GM21717 (cell line): ENCODE results near the gene PPP1R1B.

Experiments used
- ATAC-seq: cut with Tn5 transposase; IDR thresholded peaks from one replicate; pipeline ENCODE4 v1.9.1; 2021; ENCODE audit warnings: mild to moderate bottlenecking, moderate library complexity; ENCODE audit not compliant: unreplicated experiment

Gene PPP1R1B

DNA sequence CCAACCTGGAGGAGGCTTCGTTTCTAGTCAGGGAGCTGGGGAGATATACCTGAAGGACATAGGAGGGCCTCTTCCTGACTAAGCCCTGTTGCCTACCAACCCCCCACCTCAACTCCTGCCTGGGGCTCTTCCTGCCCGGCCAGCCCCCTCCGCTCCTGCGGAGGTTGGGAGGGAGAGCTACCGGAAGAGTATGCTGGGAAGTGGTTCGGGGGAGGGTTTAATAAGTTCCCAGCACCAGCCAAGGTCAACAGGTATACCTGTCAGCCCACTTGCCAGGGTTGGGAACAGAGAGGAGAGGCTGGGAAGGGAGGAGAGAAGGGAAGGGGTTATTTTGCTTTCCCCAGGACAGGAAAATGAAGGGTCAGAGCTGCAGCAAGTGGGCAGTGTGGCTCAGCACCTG lies 4.7 kb downstream of the PPP1R1B start:
- no peak for ATAC-seq

DNA sequence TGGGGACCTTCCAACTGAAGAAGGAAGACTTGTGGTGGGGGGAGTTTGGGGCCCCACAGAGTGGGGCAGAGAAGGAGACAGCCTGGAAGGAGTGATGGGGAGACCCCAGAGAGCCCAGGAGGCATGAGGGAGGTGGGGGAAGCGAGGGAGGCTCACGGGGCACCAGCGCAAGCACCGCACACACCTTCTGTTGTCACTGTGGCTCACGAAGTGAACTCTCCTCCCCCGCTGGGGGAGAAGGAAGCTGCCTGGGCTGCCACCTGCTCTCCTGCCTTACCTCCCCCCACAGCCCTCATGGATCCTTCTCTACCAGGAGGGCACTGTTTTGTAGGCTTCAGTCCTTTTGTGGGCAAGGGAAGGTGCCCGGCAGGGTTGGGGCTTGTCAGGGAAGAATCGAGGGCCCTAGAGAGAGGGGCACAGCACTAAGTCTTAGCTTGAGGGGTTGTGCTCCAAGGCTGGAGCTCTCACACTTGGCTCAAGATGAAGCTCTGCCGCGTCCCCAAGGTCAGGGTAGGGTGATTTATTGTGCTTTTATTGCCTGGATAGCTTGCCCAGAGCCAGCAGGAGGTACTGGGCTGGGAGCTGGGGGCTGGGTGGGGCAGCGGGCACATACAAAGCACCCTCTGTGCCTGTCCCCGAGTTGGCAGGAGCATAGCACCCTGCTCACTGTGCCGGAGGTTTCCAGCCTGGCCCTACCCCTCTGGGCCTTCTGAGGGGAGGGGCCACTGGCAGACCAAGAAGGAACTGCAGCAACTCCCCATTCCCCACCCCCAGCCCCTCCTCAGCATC lies 5.6 kb downstream of the PPP1R1B start:
- ATAC-seq = no peak

DNA sequence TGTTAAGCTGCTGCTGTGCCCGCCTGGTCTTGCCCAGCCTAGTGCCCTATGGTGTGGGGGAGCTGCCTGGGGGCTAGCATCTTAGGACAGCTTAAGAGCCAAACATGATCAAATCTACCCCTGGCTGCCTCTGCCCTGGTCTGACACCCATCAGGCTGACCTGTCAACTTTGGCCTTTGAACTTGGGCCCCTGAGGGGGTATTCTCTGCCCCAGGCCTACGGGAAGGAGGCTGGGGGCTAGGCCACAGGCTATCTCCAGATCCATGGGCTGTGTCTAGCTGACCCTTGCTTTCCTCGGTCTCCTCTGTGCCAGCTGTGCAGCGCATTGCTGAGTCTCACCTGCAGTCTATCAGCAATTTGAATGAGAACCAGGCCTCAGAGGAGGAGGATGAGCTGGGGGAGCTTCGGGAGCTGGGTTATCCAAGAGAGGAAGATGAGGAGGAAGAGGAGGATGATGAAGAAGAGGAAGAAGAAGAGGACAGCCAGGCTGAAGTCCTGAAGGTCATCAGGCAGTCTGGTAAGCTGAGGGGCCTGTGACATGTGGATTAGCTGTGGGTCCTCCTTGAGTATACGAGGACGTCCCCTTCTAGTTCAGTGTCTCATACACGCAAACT lies 6.9 kb downstream of the PPP1R1B start:
- ATAC-seq = no peak

DNA sequence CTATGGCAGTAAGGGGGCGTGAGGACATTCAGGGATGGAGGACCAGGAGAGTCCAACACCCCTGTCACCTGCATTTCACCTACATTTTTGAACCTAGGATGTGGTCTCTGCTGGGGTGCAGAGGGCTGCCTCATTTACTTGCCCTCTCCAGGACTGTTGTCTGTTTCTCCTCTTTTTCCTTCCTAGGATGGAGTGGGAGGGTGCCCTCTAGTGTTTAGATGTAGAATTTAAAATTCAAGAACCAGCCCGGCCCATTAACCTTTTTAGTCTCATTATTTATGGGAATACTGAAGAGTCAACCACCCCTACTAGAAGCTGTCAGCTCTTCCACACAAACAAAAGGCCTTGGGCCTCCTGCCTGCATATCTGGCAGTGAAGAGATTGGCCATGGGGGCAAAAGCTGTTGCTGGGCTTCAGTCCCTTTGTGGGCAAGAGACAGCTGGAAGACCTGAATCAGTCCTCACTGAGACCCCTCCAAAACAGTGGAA lies 7.7 kb downstream of the PPP1R1B start:
- ATAC-seq = no peak

DNA sequence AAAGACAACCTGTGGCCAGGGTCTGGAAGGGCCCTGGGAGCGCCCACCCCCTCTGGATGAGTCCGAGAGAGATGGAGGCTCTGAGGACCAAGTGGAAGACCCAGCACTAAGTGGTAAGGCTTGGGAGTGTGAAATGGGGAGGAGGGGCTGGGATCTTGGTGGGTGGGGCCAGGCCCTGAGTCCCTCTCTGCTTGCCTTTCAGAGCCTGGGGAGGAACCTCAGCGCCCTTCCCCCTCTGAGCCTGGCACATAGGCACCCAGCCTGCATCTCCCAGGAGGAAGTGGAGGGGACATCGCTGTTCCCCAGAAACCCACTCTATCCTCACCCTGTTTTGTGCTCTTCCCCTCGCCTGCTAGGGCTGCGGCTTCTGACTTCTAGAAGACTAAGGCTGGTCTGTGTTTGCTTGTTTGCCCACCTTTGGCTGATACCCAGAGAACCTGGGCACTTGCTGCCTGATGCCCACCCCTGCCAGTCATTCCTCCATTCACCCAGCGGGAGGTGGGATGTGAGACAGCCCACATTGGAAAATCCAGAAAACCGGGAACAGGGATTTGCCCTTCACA lies 8.9 kb downstream of the PPP1R1B start:
- ATAC-seq = no peak

DNA sequence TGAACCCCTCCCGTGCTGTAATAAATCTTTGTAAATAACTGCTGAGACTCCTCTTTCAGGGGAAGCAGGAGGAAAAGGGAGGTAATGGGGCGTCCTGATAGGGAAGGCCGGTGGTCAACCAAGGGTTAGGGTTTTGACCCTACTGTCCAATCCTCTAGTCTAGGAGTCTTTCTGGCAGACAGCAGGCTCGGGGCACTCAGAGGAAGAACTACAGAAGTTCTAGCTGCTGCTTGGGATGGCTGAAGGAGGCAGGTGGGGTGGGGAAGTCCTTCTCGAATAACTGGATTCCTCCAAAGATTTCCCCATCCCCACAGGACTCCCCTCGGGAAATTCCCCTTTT lies 9.8 kb downstream of the PPP1R1B start:
- peak; percentile 9 for ATAC-seq

DNA sequence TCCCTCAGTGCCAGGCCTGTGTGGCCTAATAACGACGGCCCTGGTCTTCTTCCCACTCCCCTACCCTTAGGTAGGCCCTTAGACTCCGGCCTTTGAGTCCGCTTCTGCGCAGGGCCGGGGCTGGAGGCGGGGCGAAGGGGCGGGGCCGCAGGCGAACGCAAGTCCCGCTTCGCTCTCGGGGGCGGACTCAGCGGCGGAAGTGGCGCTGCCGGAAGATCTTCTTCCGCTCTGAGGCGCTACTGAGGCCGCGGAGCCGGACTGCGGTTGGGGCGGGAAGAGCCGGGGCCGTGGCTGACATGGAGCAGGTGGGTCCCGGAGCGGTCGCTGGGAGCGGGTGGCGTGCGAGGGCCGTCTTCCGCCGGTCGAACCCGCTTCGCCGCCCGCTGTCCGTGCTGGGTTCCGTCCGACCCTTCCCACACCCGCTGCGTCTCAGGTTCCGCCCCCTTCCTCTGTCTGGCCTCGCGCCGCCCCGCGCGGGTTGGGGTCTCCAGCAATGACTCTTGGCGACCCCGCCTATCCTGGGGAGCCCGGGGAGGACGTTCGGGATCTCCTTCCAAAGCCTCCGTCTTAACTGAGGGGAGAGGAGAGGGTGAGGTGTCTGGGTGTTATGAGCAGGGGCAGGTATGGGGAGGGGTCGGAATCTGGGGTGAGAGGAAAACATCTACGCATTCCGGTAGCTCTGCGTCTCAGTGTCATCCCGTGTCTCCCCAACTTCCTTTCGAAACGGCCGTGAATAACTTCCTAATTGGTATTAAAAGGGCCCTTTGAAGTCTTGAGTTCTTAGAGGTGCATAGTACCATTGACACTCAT lies 10.4 kb downstream of the PPP1R1B start, which contains the start of gene STARD3:
TSS of gene STARD3 (plus strand) at position 218 of the 810 bp plus-strand sequence. CDS start 16,388 bp downstream, outside the sequence.
- peak; percentile 72 for ATAC-seq

DNA sequence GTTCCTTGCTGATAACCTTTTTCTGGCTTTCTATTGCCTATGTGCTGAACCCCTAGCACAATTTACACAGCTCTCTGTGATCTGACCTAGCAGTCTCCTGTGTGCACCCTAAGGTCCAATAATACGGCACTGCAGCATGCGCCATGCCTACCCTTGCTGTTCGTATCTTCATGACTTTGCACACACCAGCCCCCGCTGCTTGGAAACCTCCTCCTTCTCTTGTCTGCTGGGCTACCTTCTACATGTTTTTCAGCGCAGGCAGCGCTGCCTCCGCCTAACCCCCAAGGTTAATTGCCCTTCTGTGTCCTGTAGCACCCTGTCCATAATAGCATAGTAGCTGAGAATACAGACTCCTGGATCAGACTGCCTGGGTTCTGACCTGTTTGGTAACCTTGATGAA lies 11.6 kb downstream of the PPP1R1B start:
- ATAC-seq = no peak

DNA sequence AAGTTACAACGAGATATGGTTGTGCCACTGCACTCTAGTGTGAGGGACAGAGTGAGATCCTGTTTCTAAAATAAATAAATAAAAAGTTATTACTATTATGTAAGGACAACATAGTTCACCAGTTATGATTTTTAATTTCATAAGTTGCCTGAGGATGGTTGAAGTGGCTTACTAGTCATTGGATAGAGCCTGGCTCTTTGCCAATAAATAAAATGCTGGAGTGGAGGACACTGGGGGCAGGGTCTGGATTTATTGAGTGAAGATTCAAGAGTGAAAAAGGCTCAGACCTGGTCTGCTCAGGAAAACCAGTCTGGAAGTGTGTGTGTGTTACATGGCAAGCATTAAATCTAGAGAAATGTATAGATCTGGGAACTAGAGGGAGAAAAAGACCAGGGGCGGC lies 12.3 kb downstream of the PPP1R1B start:
- no peak for ATAC-seq

DNA sequence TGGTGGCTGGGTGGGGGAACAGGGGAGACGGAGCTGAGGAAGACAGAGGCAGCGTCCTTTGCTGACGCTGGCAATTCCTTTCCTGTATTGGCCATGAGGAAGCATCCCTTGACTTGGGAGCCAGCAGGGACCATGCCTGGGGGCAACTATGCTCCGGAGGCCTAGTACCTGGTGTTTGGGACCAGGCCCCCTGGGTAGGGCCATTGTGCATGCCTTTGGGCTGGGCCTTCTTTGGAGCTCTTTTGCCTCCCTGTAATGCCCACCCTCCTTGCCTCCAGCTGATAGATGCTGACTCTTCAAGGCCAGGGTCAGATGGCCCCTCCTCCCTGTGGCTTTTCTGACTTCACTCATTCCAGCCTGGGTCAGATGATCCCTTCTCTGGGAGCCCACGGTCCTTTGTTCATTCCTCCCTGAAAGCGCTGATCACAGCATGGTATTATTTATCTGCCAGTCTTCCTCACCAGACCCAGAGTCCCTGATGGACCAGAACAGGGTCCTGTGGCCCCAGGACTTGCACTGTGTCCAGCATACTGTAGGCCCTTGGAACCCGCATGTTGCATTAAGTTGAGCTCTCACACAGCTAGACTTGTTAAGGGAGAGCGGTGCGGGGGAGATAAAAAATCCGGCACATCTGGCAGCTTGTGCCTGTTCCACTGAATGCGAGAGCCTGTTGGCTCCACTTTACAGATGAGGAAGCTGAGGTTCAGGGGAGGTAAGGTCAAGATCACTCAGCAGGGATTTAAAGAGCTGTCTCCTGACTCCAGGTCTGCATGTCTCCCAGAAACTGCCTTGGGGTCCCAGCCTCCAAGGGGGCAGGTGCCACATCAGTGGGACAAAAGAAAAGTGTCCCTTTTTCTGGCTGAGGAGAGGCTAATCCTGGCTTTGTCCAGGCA lies 13.1 kb downstream of the PPP1R1B start:
- ATAC-seq = no peak

DNA sequence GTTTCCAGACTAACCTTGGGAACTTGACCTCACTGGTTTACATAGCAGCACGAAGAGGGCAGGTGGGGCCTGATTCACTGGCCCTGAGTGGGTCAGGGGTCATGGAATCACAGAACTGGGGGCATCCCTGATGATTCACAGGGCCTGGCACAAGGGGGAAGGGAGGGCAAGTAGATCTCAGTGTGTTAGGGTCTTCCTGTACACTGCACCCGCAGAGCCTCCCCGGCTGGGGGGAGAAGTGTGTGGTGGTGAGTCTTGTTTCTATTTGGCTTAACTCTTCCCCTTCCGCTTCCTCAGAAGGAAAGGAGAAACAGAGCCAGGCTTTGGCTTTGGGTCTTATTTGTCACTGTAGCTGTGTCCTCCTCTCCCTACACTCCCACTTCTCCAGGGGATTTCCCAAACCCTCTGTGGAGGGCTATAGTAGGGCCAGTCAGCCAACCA lies 13.9 kb downstream of the PPP1R1B start:
- ATAC-seq = no peak

DNA sequence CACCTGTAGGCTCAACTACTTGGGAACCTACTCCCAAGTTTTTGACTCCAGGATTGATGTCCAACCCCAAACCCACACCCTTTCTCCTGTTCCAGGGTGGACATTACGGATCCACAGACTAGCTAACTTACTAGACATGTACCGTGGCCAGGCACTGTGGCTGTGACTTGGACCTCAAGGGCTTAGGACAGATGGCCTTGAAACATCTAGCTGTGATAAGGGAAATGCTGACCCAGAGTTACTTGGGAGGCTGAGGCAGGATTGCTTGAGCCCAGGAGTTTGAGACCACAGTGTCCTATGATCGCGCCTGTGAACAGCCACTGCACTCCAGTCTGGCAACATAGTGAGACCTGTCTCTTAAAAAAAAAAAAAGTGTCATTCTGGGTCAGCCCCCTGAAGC lies 14.3 kb downstream of the PPP1R1B start:
- no peak for ATAC-seq

DNA sequence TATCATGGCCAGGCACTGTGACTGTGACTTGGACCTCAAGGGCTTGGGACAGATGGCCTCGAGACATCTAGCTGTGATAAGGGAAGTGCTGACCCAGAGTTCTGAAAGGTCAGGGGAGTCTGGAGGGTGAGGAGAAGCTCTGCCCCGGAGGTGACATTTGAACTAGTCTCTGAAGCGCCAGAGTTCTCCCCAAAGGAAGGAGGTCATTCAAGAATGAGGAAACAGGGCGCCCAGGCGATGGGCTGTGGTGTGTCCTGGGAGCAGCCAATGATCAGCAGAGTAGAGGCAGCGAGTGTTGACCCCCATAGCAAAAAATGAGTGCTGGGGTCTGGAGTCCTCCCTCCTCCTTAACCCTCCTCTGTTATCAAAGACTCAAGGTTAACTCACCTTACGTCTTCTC lies 15.1 kb downstream of the PPP1R1B start:
- no peak for ATAC-seq

DNA sequence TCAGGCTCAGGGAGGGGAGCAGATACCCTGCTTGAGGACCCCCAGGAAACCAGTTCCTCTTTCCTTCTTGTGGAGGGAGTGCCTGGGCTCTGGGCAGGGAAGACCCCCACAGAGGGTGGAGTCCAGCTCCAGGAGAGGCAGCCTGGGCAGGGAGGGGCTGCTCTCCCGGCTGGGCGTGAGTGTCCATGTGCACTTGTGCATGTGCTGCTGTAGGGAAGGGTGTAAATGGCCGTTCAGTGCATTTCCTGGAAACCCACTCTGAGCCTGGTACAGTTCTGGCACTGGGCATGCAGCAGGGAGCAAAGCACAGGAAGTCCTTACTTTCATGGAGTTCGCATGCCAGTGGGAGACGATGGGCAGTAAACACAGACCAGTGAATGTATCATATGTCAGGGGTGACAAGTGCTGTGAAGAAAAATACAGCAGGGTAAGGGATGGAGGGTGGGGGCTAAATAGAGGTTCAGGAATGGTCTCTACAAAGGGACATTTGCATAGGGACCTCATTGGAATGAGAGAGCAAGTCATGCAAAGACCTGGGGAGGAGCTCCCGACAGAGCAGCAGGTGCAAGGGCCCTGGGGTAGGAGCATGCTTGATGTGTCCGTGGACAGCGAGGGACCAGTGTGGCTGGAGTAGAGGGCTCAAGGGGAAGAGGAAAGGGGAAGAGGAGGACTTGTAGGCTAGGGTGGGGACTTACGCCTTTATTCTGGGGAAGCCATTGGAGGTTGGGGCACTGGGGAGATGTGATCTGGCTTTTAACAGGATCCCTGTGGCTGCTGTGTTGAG lies 15.7 kb downstream of the PPP1R1B start:
- ATAC-seq = no peak

DNA sequence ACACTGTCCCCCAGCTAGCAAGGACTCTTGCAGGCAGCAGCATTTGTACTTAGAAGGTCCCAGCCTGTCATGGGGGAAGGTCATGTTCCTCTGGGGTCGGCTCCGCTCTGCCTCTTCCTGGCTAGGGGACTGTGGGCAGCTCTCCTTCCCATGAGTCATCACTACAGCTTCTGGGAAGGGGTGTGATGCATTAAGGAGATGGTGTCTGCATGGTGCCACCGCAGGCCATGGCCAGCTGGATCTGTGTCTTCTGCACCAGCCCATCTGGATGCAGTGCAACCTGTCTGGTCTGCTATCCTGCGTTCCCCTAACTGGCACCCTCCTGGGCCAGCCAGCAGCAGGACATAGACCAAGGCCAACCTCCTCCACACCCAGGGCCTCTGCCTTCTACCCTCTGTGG lies 16.5 kb downstream of the PPP1R1B start:
- ATAC-seq = no peak

DNA sequence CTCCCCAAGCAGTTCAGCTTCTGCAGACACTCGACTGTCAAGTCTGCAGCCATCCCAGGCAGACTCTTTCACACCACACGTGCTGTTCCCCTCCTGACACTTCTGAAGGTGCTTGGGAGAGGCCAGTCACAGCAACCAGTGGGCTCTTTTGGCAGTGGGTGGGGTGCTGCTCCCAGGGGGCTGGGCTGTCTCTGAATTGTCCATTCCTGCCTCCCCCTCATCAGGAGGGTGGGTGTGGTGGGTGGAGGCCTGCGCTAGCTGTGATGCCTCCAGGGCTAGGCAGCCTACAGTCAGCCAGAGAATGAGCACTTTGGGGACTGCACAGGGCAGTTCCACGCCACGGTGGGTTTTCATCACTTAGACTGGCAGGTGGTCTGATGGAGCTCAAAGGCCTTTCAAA lies 20.5 kb downstream of the PPP1R1B start:
- ATAC-seq = no peak

DNA sequence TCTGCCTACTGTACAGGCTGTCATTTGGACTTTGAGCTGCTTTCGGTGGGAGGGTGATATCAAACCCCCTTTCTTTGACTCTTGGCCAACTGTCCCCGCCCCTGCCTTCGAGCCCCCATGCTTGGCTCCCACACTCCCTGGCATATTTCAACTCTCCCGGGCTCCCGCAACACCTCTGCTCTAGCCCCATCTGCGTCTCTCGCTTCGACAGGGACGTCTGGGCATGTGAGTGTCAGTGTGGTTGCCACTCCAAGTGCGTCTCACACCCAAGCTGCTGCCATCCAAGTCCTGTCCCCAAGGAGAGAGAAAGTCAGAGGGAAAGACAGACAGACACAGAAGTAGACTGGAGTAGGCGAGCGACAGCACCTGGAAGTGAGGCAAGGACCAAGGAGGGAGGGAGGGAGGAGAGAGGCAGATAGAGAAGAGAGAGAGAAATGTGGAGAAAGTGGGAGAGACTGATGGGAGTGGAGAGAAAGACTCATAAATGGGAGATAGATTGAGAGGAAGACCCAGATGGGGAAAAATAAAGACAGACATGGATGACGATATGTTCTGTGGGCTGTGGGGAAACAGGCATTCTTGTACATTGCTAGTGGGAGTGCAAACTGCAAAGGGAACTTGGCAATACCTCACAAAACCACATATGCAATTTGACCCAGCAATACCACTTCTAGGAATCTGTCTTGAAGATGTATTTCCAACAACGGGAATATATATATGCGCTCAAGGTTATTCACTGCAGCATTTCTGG lies 22.0 kb downstream of the PPP1R1B start:
- no peak for ATAC-seq

DNA sequence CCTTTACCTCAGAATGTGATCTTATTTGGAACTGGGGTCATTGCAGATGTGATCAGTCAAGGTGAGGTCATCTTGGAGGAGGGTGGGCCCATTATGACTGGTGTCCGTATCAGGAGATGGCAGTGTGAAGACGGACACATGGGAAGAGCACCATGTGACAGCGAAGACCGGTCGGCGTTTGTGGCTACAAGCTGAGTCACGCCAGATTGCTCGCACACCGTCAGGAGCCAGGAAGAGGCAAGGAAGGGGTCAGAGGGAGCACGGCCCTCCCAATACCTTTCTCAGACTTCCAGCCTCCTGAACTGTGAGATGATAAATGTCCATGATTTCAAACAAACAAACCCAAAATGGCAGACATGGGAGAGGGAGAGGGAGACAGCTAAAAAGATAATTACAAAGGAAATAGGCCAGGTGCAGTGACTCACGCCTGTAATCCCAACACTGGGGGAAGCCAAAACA lies 23.4 kb downstream of the PPP1R1B start:
- no peak for ATAC-seq
